Measurements from ENCODE around the gene MYT1. TPM values are rescaled to one million over a fixed set of nuclear protein-coding genes. Genes with fewer than 3 reads are reported as not detected.

MYT1 gene
- total RNA-seq, 1 donor from 2014 or later: 0.74 TPM

DNA sequence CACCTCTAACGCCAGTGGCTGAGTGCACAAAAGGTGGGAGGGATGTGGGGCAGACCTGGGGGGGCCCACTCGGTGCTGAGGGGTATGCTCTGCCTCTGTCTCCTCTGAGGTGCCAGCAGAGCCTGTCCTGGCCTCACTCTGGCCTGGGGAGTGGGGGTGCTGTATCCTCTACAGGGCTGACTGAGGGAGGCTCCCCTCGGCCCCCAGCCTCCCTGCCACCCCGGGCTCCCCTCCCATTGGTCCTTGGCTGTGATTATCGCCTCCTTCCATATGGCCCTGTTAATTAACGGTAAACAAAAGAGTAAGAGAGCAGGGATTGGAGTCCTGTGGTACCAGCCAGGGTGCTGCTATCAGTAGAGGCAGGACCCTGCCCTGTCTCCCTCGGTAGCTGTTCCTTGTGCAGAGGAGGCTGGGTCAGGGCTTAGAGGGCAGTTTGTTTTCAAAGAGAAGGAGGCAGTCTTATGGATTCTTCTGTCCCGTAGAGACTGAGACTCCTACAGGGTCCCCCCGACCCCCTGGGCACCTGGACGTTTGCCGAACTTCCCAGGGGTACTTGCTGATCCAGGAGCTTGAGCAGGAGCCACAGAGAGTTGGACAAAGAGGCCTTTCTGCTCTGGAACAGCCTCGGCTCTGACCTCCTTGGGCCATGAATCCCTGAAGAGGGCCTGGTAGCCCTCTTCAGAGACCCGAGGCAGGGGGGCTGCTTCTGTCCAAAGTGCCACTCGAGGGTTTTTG lies 1.8 kb downstream of the MYT1 start:
- peaks cover 8% of the 10 kb centered on the region for H3K4me1 Mint-ChIP-seq (ENCODE audit: unreplicated experiment)
- no peak overlapping the region for H3K4me3 Mint-ChIP-seq (ENCODE audit: unreplicated experiment)
- H3K36me3 Mint-ChIP-seq (ENCODE audit: low read depth, unreplicated experiment): no peaks in the 10 kb centered on the region
- TF ChIP-seq CTCF (IDR thresholded peaks at IDR 0.05; ENCODE audit: unreplicated experiment): no peak
- H3K27me3 Mint-ChIP-seq (ENCODE audit: unreplicated experiment): peaks cover 2% of the 10 kb centered on the region
- no peak overlapping the region for H3K27ac Mint-ChIP-seq (ENCODE audit: unreplicated experiment)
- DNase-seq (ENCODE audit: low spot score): no peak
- H3K9me3 Mint-ChIP-seq (ENCODE audit: unreplicated experiment): no peaks in the 10 kb centered on the region

GRCh38 chr20:64166721-64167615 lies 2.7 kb downstream of the MYT1 start:
- peaks cover 2% of the 10 kb centered on the region for H3K27me3 Mint-ChIP-seq (ENCODE audit: unreplicated experiment)
- H3K36me3 Mint-ChIP-seq (ENCODE audit: low read depth, unreplicated experiment): no peaks in the 10 kb centered on the region
- no peaks in the 10 kb centered on the region for H3K9me3 Mint-ChIP-seq (ENCODE audit: unreplicated experiment)
- TF ChIP-seq CTCF (IDR thresholded peaks at IDR 0.05; ENCODE audit: unreplicated experiment): no peak
- H3K27ac Mint-ChIP-seq (ENCODE audit: unreplicated experiment): no peak overlapping the region
- peaks cover 3% of the 10 kb centered on the region for H3K4me1 Mint-ChIP-seq (ENCODE audit: unreplicated experiment)
- DNase-seq (ENCODE audit: low spot score): peak; percentile 35
- H3K4me3 Mint-ChIP-seq (ENCODE audit: unreplicated experiment): no peak overlapping the region

DNA sequence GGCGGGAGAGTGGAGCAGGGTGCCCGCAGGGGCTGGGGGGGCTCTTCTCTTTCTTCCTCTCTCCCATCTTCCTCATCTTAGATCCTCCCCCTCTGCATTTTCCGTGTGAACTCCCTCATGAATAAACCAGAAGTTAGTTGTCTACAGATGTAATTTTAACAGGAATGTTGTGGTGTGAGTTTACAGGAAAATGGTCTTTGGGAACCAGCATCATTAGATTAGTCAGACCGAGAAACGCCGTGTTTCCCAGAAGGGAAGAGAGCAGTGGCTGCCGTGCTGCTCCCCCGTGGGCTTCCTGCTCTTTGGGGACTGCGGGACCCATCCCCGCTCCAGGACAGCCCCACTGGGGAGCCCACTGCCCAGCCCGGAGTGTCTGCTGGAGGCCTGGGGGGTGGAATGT lies 3.4 kb downstream of the MYT1 start:
- Mint-ChIP-seq H3K9me3 (ENCODE audit: unreplicated experiment) (no peaks in the 10 kb centered on the region), H3K4me1 (ENCODE audit: unreplicated experiment) (peaks cover 3% of the 10 kb centered on the region), H3K36me3 (ENCODE audit: low read depth, unreplicated experiment) (no peaks in the 10 kb centered on the region), H3K27ac (ENCODE audit: unreplicated experiment) (no peak overlapping the region), H3K4me3 (ENCODE audit: unreplicated experiment) (no peak overlapping the region), H3K27me3 (ENCODE audit: unreplicated experiment) (peaks cover 2% of the 10 kb centered on the region)
- no peak for TF ChIP-seq CTCF (IDR thresholded peaks at IDR 0.05; ENCODE audit: unreplicated experiment)
- no peak for DNase-seq (ENCODE audit: low spot score)

DNA sequence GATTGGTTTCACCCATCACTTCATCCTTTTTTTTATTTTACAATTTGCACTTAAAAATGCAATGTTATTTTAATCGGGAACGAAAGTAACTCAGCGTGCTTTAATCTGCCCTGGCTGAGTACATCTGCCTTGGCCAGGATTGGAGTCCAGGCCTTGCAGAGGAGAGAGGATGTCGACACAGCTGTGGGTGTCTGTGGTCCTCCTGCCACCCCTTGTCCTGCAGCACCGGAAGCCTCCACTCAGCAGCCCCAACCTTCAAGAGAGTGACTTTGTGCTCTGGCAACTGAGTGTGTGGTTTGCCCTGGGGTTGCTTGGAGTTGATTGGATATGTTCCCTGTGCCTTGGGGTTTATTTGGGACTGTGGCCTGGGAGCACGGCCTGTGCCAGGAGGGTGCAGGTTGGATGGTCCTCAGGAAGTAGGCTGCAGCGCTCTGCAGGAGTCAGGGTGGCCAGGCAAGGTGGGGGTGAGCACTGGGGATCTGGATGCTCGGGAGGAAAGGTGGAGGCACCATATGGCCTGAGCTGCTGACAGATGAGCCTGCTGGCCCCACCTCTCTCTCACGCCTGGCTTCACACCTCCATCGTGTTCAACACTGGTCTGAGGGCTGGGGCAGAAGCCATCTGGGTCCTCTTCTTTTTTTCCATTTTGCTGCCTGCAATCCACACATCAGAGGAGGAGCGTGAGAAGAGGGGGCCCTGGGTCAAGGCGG lies 4.3 kb downstream of the MYT1 start:
- H3K27me3 Mint-ChIP-seq (ENCODE audit: unreplicated experiment): peaks cover 4% of the 10 kb centered on the region
- peaks cover 3% of the 10 kb centered on the region for H3K4me1 Mint-ChIP-seq (ENCODE audit: unreplicated experiment)
- H3K9me3 Mint-ChIP-seq (ENCODE audit: unreplicated experiment): no peaks in the 10 kb centered on the region
- H3K36me3 Mint-ChIP-seq (ENCODE audit: low read depth, unreplicated experiment): no peaks in the 10 kb centered on the region
- DNase-seq (ENCODE audit: low spot score): no peak
- no peak for TF ChIP-seq CTCF (IDR thresholded peaks at IDR 0.05; ENCODE audit: unreplicated experiment)
- H3K4me3 Mint-ChIP-seq (ENCODE audit: unreplicated experiment): no peak overlapping the region
- H3K27ac Mint-ChIP-seq (ENCODE audit: unreplicated experiment): no peak overlapping the region

All from endothelial cell (in vitro differentiated cells).